A673 (cell line): Measurements from ENCODE around the gene ARHGAP24.

Experiments
- EZH2 ChIP-seq: fragments of 200-600 bp; sonication (generic); IDR thresholded peaks from 2 replicates; pipeline ENCODE4 v1.6.1; 2017; ENCODE audit warnings: borderline replicate concordance, low read depth, mild to moderate bottlenecking, mixed read lengths, antibody characterized with exemption, low read length; ENCODE audit not compliant: poor library complexity, severe bottlenecking
- TF ChIP-seq, protein P1 (sequence below): fragments of 300-800, 200-600 bp; sonication (generic); conservative IDR thresholded peaks from 2 replicates; pipeline ENCODE4 v1.5.1; 2017; ENCODE audit warnings: low read depth, mild to moderate bottlenecking, antibody characterized with exemption, low read length, moderate library complexity, mixed read lengths

- TF ChIP-seq, protein P1, sequence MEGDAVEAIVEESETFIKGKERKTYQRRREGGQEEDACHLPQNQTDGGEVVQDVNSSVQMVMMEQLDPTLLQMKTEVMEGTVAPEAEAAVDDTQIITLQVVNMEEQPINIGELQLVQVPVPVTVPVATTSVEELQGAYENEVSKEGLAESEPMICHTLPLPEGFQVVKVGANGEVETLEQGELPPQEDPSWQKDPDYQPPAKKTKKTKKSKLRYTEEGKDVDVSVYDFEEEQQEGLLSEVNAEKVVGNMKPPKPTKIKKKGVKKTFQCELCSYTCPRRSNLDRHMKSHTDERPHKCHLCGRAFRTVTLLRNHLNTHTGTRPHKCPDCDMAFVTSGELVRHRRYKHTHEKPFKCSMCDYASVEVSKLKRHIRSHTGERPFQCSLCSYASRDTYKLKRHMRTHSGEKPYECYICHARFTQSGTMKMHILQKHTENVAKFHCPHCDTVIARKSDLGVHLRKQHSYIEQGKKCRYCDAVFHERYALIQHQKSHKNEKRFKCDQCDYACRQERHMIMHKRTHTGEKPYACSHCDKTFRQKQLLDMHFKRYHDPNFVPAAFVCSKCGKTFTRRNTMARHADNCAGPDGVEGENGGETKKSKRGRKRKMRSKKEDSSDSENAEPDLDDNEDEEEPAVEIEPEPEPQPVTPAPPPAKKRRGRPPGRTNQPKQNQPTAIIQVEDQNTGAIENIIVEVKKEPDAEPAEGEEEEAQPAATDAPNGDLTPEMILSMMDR, result no peak
- TF ChIP-seq EZH2, result no peak
Observed at GRCh38 chr4:85495621-85496020, 20.7 kb downstream of the ARHGAP24 start.
